Ovary (tissue), 9 donors: Measurements from ENCODE around the gene DNMT3A. TPM values are rescaled to one million over a fixed set of nuclear protein-coding genes. Genes with fewer than 3 reads are reported as not detected.

ENCODE experiments used
- DNase-seq, 5 donors: peaks; one replicate each; pipeline ENCODE4 v3.0.0-alpha.2; 2019 to 2020
- H3K27ac ChIP-seq, 2 donors: fragments of 200-600 bp; one replicate each; pipeline versions ENCODE4 v1.5.1 to v1.8.0; 2019 to 2022
- H3K27me3 ChIP-seq: fragments of 200-600 bp; one replicate; pipeline ENCODE4 v1.8.0; 2022
- H3K36me3 ChIP-seq: fragments of 200-600 bp; sonication (generic); one replicate; pipeline ENCODE4 v1.5.1; 2019
- H3K4me1 ChIP-seq: one replicate; pipeline ENCODE4 v1.8.1; 2013; ENCODE audit warnings: mild to moderate bottlenecking, moderate library complexity; ENCODE audit not compliant: insufficient read depth
- H3K4me3 ChIP-seq: fragments of 200-600 bp; sonication (generic); one replicate; pipeline ENCODE4 v1.5.1; 2017
- H3K9me3 ChIP-seq, 2 donors: fragments of 200-600 bp in 1 of 2; sonication (generic) in 1 of 2; one replicate each; pipeline versions ENCODE4 v1.5.1 to v1.8.1; 2013 to 2019; ENCODE audit warnings: mild to moderate bottlenecking in 1 of 2, moderate library complexity in 1 of 2
- EP300 ChIP-seq: sonication (generic); formaldehyde crosslinking; IDR thresholded peaks from one replicate; pipeline ENCODE4 v1.6.1; 2017; ENCODE audit warnings: antibody characterized with exemption
- POLR2A ChIP-seq: fragments of 450-650 bp; IDR thresholded peaks from one replicate; pipeline ENCODE4 v1.6.1; 2017; ENCODE audit warnings: antibody characterized with exemption, mild to moderate bottlenecking, moderate library complexity
- WGBS, 3 donors: extraction: QIAGEN DNeasy Blood & Tissue Kit in 1 of 3; methylation state at CpG; one replicate each; pipeline versions ENCODE4 v1.1.5 to v1.1.7; 2013 to 2017; 5-methylcytosine and 5-hydroxymethylcytosine counted together
- intact Hi-C, 4 donors: fragments of 100-400 bp; cut with DNase I; formaldehyde crosslinking; loops; one replicate each; pipeline versions ENCODE4 v1.11.0 to v1.15.1; 2022 to 2023
- polyA plus RNA-seq, 2 donors: library from polyadenylated mRNA; stranded (reverse); fragments of 200-250 nt in 1 of 2; fragments of 350-450 nt in 1 of 2; fragmentation: Illumina TruSeq in 1 of 2; extraction: RNeasy Lipid Tissue Mini Kit (QIAGEN cat#74804) in 1 of 2; gene quantifications; one replicate each; pipeline ENCODE4 v1.2.3, GENCODE V29; 2013 to 2014
- total RNA-seq, 7 donors: library from RNA; depleted of rRNA in 2 of 7; stranded (reverse); fragments of >200 nt in 2 of 7; fragmentation: NEBNext Ultra II Directional in 3 of 7; extraction: Animal tissue kit (Norgen Biotek cat#: 25700) in 3 of 7; gene quantifications; one replicate each; pipeline versions ENCODE4 v1.1.0 to v1.2.4, GENCODE V29; 2016 to 2023
- TF ChIP-seq, protein P1 (sequence below), 3 donors: fragments of 450-650 bp in 2 of 3; fragments of 200-600 bp in 1 of 3; IDR thresholded peaks; one replicate each; pipeline versions ENCODE4 v1.5.1 to v1.8.0; 2016 to 2022; ENCODE audit warnings: antibody characterized with exemption in 3 of 3, mild to moderate bottlenecking in 1 of 3
- donor health status: DM: no; HTN: no; CAD: no; lungs with moderate emphysema.
- donor health status: DM: no; HTN: no; CAD: no.
- donor health status: Bipolar disorder and iron deficiency.
- donor health status: DM: yes; HTN: yes; CAD: no.
- donor health status: DM: no; HTN: no; CAD: no.
- donor health status: DM: yes; HTN: yes; CAD: no.

Gene DNMT3A
- total and polyA plus RNA-seq, 9 donors: 11.3 to 72.7 (median 46.7) TPM

DNA sequence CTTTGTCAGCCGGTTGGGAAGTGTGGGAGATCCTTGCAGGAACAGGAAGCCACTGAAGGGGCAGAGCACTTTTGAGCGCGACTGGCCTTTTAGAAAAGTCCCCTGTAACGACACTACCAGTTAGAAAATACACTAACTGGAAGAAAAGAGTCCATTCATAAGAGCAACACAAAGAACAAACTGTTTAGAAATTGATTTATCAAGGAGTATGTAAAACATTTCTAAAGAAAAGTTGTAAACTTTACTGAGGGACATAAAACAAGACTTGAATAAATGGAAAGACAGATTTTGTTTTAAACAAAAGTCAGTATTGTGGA lies 143.6 kb downstream of the DNMT3A start:
- 38 to 50% (median 45%) methylated on average over 4 of the region's 4 CpGs for WGBS, 3 donors
- Histone ChIP-seq H3K9me3 (no peaks in the 10 kb centered on the region), H3K4me3 (no peak overlapping the region), H3K4me1 (no peaks in the 10 kb centered on the region), H3K36me3 (no peaks in the 10 kb centered on the region), H3K27me3 (no peaks in the 10 kb centered on the region), H3K27ac (no peak overlapping the region)
- intact Hi-C loops: loop anchor here in 2 of 4 donors (10.0 kb wide), 3 partner anchors 223 to 793 kb away; partner anchors contain the start of gene DNAJC27 (in 1 of the 2)
- no peak for TF ChIP-seq EP300
- TF ChIP-seq, protein P1, sequence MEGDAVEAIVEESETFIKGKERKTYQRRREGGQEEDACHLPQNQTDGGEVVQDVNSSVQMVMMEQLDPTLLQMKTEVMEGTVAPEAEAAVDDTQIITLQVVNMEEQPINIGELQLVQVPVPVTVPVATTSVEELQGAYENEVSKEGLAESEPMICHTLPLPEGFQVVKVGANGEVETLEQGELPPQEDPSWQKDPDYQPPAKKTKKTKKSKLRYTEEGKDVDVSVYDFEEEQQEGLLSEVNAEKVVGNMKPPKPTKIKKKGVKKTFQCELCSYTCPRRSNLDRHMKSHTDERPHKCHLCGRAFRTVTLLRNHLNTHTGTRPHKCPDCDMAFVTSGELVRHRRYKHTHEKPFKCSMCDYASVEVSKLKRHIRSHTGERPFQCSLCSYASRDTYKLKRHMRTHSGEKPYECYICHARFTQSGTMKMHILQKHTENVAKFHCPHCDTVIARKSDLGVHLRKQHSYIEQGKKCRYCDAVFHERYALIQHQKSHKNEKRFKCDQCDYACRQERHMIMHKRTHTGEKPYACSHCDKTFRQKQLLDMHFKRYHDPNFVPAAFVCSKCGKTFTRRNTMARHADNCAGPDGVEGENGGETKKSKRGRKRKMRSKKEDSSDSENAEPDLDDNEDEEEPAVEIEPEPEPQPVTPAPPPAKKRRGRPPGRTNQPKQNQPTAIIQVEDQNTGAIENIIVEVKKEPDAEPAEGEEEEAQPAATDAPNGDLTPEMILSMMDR (IDR thresholded peaks at IDR 0.05): no peak
- no peak for TF ChIP-seq POLR2A
- DNase-seq: no peak

DNA sequence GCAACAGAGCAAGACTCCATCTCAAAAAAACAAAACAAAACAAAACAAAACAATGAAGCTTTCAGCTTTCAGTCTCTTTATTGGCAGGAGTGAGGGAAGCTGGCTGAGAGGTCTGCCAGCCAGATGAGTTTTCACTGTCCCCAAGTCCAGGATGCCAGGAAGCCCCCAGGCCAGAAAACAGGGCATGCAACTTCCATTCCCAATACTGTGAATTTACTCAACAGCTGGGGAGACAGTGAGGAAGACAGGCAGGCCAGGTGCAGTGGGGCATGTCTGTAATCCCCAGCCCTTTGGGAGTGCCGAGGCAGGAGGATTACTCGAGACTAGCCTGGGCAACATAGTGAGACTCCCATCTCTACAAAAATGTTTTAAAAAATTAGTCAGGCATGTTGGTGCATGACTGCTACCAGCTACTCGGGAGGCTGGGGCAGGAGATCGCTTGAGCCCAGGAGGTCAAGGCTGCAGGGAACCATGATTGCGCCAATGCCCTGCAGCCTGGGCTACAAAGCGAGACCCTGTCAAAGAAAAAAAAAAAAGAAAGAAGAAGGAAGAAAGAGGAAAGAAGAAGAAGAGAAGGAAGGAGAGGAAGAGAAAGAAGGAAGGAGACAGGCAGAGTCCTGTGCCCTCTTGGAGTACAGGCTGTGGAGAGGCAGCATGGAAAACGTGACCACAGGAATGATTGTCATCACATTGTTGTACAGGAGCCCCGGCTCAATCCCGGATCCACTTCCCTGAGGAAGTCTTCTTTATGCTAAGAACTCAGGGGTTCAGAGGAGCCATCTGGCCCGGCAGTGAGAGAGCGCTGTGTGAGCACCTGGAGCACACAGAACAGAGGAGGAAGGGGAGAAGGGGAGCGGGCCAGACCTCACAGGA lies 144.2 kb downstream of the DNMT3A start:
- no peaks in the 10 kb centered on the region for H3K9me3 ChIP-seq
- DNase-seq: no peak
- no peak overlapping the region for H3K4me3 ChIP-seq
- H3K27me3 ChIP-seq: no peaks in the 10 kb centered on the region
- H3K27ac ChIP-seq: no peak overlapping the region
- 53 to 65% (median 57%) methylated on average over 12 of the region's 12 CpGs for WGBS, 3 donors
- no peaks in the 10 kb centered on the region for H3K36me3 ChIP-seq
- intact Hi-C loops: loop anchor here in 2 of 4 donors (10.0 kb wide), 3 partner anchors 223 to 793 kb away; partner anchors contain the start of gene DNAJC27 (in 1 of the 2)
- no peaks in the 10 kb centered on the region for H3K4me1 ChIP-seq
- TF ChIP-seq EP300 (no peak), POLR2A (no peak)
- TF ChIP-seq, protein P1 (IDR thresholded peaks at IDR 0.05): no peak

GRCh38 chr2:25194576-25195122 lies 147.1 kb downstream of the DNMT3A start:
- intact Hi-C loops: loop anchor here in 2 of 4 donors (10.0 kb wide), 3 partner anchors 220 to 790 kb away; partner anchors contain the start of gene DNAJC27 (in 1 of the 2)
- DNase-seq: no peak
- H3K9me3 ChIP-seq: no peaks in the 10 kb centered on the region
- no peaks in the 10 kb centered on the region for H3K27me3 ChIP-seq
- H3K4me1 ChIP-seq: no peaks in the 10 kb centered on the region
- H3K36me3 ChIP-seq: no peaks in the 10 kb centered on the region
- no peak overlapping the region for H3K27ac ChIP-seq
- TF ChIP-seq, protein P1 (IDR thresholded peaks at IDR 0.05): no peak
- no peak for TF ChIP-seq EP300
- no peak for TF ChIP-seq POLR2A
- H3K4me3 ChIP-seq: no peak overlapping the region
- 83 to 87% (median 83%) methylated on average over 9 of the region's 9 CpGs for WGBS, 3 donors

DNA sequence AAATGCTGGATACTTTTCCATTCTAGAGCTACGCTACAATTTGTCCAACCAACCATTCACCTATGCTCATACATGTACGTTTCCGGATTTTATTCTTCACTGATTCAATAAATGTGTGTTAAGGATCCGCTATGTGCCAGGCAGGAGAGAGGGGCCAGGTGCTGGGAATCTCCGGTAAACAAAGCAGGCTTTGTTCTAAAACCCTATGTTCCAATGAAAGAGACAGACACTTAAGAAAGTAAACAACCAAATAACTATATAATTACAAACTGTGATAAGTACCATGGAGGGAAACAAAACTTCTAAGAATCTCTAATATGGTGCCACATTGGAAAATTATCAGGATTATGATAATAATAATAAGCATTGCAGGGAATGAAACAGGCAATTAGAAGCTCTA lies 151.2 kb downstream of the DNMT3A start:
- WGBS, 3 donors: 78 to 88% (median 86%) methylated on average over 5 of the region's 5 CpGs
- Histone ChIP-seq H3K9me3 (no peaks in the 10 kb centered on the region), H3K27me3 (no peaks in the 10 kb centered on the region), H3K36me3 (no peaks in the 10 kb centered on the region), H3K4me1 (no peaks in the 10 kb centered on the region), H3K4me3 (no peak overlapping the region), H3K27ac (no peak overlapping the region)
- no peak for DNase-seq
- TF ChIP-seq POLR2A (no peak), EP300 (no peak)
- TF ChIP-seq, protein P1 (IDR thresholded peaks at IDR 0.05): no peak
- intact Hi-C loops: loop anchor here in 2 of 4 donors (10.0 kb wide), 3 partner anchors 216 to 786 kb away; partner anchors contain the start of gene DNAJC27 (in 1 of the 2)
